ENCODE measurements around the gene FERD3L. TPM values are rescaled to one million over a fixed set of nuclear protein-coding genes. Genes with fewer than 3 reads are reported as not detected.
A peak's percentile ranks its signal among the peaks of the same experiment; 100 is the strongest.

FERD3L gene
- total RNA-seq, 4 donors from 2014 or later: not detected

DNA sequence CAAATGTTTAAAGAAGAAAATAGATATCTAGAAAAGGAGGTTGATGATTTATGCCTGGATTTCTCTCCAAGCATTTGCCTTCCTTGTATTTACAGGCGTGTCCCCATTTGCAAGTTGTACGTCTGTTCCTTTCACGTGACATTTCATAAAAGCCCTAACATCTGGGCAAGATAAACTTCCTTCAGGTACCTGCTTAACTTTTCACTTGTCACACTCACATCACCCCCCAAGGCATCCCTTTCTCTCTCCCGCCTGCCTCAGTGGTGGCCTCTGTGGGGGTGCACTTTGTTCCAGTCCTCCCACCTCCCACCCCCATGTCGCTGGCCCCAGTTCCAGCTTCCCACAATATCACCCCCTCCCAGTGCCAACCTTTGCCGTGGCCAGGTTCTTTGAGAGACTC lies 34.4 kb downstream of the FERD3L start:
- Histone ChIP-seq H3K4me1 (peaks cover 0 to 48% (median 9%) of the 10 kb centered on the region in 3 donors), H3K4me3 (no peak overlapping the region), H3K27ac (peak overlapping the region in 2 of 4 donors; percentile 42 to 52), H3K9me3 (no peaks in the 10 kb centered on the region), H3K36me3 (no peaks in the 10 kb centered on the region), H3K27me3 (peaks cover 84% of the 10 kb centered on the region)
- TF ChIP-seq POLR2AphosphoS5 (IDR thresholded peaks at IDR 0.05): no peak
- WGBS, 2 donors (ENCODE audit: low coverage in 1 of 2): 53 to 67% methylated on average over 3 to 6 of the region's 6 CpGs
- no peak for ATAC-seq

GRCh38 chr7:19110026-19110730 lies 35.0 kb downstream of the FERD3L start:
- Histone ChIP-seq H3K9me3 (no peaks in the 10 kb centered on the region), H3K4me1 (peaks cover 0 to 44% (median 9%) of the 10 kb centered on the region in 3 donors), H3K4me3 (no peak overlapping the region), H3K27me3 (peaks cover 86% of the 10 kb centered on the region), H3K27ac (peak overlapping the region in 1 of 4 donors; percentile 52), H3K36me3 (no peaks in the 10 kb centered on the region)
- TF ChIP-seq POLR2A (IDR thresholded peaks at IDR 0.05) (no peak), POLR2AphosphoS5 (IDR thresholded peaks at IDR 0.05) (no peak), EP300 (IDR thresholded peaks at IDR 0.05) (no peak)
- TF ChIP-seq, protein P1, sequence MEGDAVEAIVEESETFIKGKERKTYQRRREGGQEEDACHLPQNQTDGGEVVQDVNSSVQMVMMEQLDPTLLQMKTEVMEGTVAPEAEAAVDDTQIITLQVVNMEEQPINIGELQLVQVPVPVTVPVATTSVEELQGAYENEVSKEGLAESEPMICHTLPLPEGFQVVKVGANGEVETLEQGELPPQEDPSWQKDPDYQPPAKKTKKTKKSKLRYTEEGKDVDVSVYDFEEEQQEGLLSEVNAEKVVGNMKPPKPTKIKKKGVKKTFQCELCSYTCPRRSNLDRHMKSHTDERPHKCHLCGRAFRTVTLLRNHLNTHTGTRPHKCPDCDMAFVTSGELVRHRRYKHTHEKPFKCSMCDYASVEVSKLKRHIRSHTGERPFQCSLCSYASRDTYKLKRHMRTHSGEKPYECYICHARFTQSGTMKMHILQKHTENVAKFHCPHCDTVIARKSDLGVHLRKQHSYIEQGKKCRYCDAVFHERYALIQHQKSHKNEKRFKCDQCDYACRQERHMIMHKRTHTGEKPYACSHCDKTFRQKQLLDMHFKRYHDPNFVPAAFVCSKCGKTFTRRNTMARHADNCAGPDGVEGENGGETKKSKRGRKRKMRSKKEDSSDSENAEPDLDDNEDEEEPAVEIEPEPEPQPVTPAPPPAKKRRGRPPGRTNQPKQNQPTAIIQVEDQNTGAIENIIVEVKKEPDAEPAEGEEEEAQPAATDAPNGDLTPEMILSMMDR (IDR thresholded peaks at IDR 0.05): no peak
- WGBS, 2 donors (ENCODE audit: low coverage in 1 of 2): 74 to 78% methylated on average over 7 to 11 of the region's 11 CpGs
- no peak for ATAC-seq

DNA sequence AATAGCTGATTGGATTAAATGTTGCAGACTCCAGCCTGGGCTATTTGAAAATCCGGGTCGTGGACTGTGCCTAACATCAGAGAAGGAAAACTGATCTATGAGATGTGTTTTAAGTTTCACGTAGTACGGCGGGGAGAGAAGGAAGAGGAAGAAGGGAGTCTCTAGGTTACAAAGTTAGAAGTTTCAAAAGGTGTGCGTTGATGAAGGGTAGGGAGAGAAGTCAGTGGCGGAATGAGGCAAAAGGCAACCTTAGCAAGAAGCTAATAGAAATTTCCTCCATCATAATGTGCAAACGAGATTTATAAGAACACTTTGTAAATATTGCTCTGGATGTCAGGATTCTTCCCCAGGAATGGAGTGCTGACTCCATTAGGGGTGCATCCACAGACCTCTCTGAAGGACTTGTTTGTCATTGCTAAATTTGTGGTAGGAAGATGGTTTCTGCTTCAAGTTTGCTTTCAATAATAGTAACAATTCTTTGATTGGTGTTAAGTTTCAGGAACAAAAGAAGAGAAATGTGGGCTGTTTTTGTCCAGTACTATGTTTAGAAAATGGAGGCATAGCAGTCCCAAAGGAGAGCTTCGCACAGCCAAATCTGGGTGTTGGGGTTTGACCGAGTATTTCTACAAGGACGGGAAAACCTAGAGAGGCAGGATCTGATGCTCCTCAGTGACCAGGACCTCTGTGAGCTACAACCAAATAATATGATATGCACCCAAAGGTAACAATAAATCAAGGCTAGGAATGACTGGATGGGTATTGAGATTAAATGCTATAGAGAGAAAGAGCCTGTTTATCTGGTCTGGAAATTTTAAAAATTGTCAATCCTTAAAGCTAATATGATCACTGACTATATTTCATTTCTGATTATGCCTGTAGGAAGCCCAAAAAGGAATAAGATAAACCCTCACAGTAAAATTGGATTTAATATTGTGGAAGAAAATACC lies 35.9 kb downstream of the FERD3L start:
- 59 to 76% methylated on average over 6 to 11 of the region's 11 CpGs for WGBS, 2 donors (ENCODE audit: low coverage in 1 of 2)
- H3K4me3 ChIP-seq: no peak overlapping the region
- H3K36me3 ChIP-seq: no peaks in the 10 kb centered on the region
- peaks cover 0 to 40% (median 9%) of the 10 kb centered on the region in 3 donors for H3K4me1 ChIP-seq
- no peak for ATAC-seq
- peak overlapping the region in 3 of 4 donors; percentile 74 to 86 (median 80) for H3K27ac ChIP-seq
- TF ChIP-seq EP300 (IDR thresholded peaks at IDR 0.05): no peak
- TF ChIP-seq, protein P1 (IDR thresholded peaks at IDR 0.05): no peak
- TF ChIP-seq POLR2A (IDR thresholded peaks at IDR 0.05): no peak
- TF ChIP-seq POLR2AphosphoS5 (IDR thresholded peaks at IDR 0.05): no peak
- peaks cover 95% of the 10 kb centered on the region for H3K27me3 ChIP-seq
- H3K9me3 ChIP-seq: no peaks in the 10 kb centered on the region

GRCh38 chr7:19107356-19108146 lies 37.7 kb downstream of the FERD3L start:
- ATAC-seq: peak; percentile 65
- Histone ChIP-seq H3K4me1 (peaks cover 0 to 35% (median 9%) of the 10 kb centered on the region in 3 donors), H3K27me3 (peaks cover 92% of the 10 kb centered on the region), H3K9me3 (no peaks in the 10 kb centered on the region), H3K36me3 (no peaks in the 10 kb centered on the region), H3K4me3 (peak overlapping the region; percentile 40 to 55), H3K27ac (peak overlapping the region in 3 of 4 donors; percentile 74 to 86 (median 80))
- 3 to 9% methylated on average over 14 to 19 of the region's 48 CpGs for WGBS, 2 donors (ENCODE audit: low coverage in 1 of 2)
- TF ChIP-seq EP300 (IDR thresholded peaks at IDR 0.05): no peak
- TF ChIP-seq POLR2A (IDR thresholded peaks at IDR 0.05): no peak
- TF ChIP-seq, protein P1 (IDR thresholded peaks at IDR 0.05): no peak
- TF ChIP-seq POLR2AphosphoS5 (IDR thresholded peaks at IDR 0.05): no peak

- peaks cover 0 to 30% (median 9%) of the 10 kb centered on the region in 3 donors for H3K4me1 ChIP-seq
- H3K4me3 ChIP-seq: peak overlapping the region; percentile 40 to 55
- no peak for ATAC-seq
- H3K9me3 ChIP-seq: no peaks in the 10 kb centered on the region
- 3 to 15% methylated on average over 5 to 6 of the region's 6 CpGs for WGBS, 2 donors (ENCODE audit: low coverage in 1 of 2)
- H3K36me3 ChIP-seq: no peaks in the 10 kb centered on the region
- H3K27ac ChIP-seq: peak overlapping the region in 3 of 4 donors; percentile 74 to 86 (median 80)
- H3K27me3 ChIP-seq: peaks cover 88% of the 10 kb centered on the region
- TF ChIP-seq POLR2AphosphoS5 (IDR thresholded peaks at IDR 0.05) (no peak), POLR2A (IDR thresholded peaks at IDR 0.05) (no peak), EP300 (IDR thresholded peaks at IDR 0.05) (no peak)
- TF ChIP-seq, protein P1 (IDR thresholded peaks at IDR 0.05): no peak
Observed at GRCh38 chr7:19107081-19107355, 38.2 kb downstream of the FERD3L start.

All from gastroesophageal sphincter (tissue), 4 donors.